Dedifferentiated amniotic fluid mesenchymal stem cell (primary cell): ENCODE measurements around the gene USP38.
A peak's percentile ranks its signal among the peaks of the same experiment; 100 is the strongest.
"Not testable (repeated sequence)": the region's sequence is repeated elsewhere in the genome, so short reads cannot be mapped to it uniquely, and the experiment has no call there.

Experiments
- DNase-seq: peaks from one replicate; pipeline ENCODE4 v3.0.0-alpha.2; 2016; ENCODE audit errors: extremely low spot score

Gene USP38

GRCh38 chr4:143212566-143212965 is 27.8 kb downstream of the USP38 start:
- no peak for DNase-seq

GRCh38 chr4:143215873-143216272 is 31.2 kb downstream of the USP38 start:
- DNase-seq, result peak; percentile 18

- no peak for DNase-seq
Measured at GRCh38 chr4:143224255-143224654, 39.5 kb downstream of the USP38 start.

GRCh38 chr4:143225167-143225566 is 40.5 kb downstream of the USP38 start:
- no peak for DNase-seq

- no peak for DNase-seq
Measured at GRCh38 chr4:143230683-143231082, 46.0 kb downstream of the USP38 start.

- DNase-seq, result no peak
Measured at GRCh38 chr4:143232277-143232676, 47.6 kb downstream of the USP38 start.

- no peak for DNase-seq
Measured at GRCh38 chr4:143234153-143234552, 49.4 kb downstream of the USP38 start.

GRCh38 chr4:143237195-143237594 is 52.5 kb downstream of the USP38 start:
- DNase-seq, result not testable (repeated sequence)

GRCh38 chr4:143240939-143241679 is 56.4 kb downstream of the USP38 start:
- DNase-seq, result no peak

- DNase-seq, result no peak
Measured at GRCh38 chr4:143241892-143242291, 57.2 kb downstream of the USP38 start.

- no peak for DNase-seq
Measured at GRCh38 chr4:143243041-143243440, 58.3 kb downstream of the USP38 start.

- DNase-seq, result no peak
Measured at GRCh38 chr4:143246977-143247376, 62.3 kb downstream of the USP38 start.

- DNase-seq, result no peak
Measured at GRCh38 chr4:143247866-143248265, 63.1 kb downstream of the USP38 start.

- DNase-seq, result no peak
Measured at GRCh38 chr4:143248827-143249226, 64.1 kb downstream of the USP38 start.

- DNase-seq, result no peak
Measured at GRCh38 chr4:143250617-143251016, 65.9 kb downstream of the USP38 start.

GRCh38 chr4:143251348-143251747 is 66.6 kb downstream of the USP38 start:
- no peak for DNase-seq

GRCh38 chr4:143251779-143252178 is 67.1 kb downstream of the USP38 start:
- no peak for DNase-seq

GRCh38 chr4:143252478-143252877 is 67.8 kb downstream of the USP38 start:
- no peak for DNase-seq

GRCh38 chr4:143253166-143253565 is 68.4 kb downstream of the USP38 start:
- no peak for DNase-seq

- DNase-seq, result no peak
Measured at GRCh38 chr4:143254491-143255226, 69.9 kb downstream of the USP38 start.

GRCh38 chr4:143256456-143256855 is 71.7 kb downstream of the USP38 start:
- DNase-seq, result no peak

GRCh38 chr4:143257356-143257755 is 72.6 kb downstream of the USP38 start:
- DNase-seq, result no peak

- DNase-seq, result no peak
Measured at GRCh38 chr4:143260750-143261149, 76.0 kb downstream of the USP38 start.
